Measurements from ENCODE around the gene P2RY6.
A peak's percentile ranks its signal among the peaks of the same experiment; 100 is the strongest.

Gene P2RY6

DNA sequence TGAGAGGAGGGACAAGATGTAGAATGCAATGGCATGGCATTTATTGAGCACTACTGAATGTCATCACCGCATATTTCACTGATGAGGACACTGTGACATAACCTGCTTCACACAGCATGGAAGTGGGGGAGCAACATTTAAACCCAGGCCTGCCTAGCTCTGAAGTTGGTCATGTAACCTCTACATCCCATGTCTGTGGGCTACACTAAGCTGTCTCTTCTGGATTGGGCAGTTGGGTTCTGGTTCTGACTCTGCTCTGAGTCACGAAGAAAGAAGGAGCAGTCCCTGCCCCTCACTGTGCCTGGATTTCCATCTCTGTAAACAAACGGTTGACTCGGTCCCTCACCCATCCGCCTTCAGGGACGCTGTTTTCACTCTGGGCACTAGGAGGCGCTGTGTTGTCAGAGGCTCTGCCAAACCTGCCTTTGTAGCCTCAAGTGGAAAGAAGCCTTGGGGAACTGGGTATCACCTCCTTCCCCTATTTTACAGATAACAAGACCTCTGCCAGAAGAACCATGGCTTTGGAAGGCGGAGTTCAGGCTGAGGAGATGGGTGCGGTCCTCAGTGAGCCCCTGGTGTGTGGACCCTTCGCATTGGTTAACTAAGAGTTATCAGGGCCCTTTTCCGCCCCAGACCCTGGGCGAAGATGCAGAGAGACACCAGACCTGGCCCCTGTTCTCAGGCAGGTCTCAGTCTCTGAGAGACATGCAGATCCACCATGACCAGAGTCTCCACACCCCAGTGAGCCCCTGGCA is 23.3 kb downstream of the P2RY6 start:
- DNase-seq (ENCODE audit: low read depth in 1 of 2, low spot score in 1 of 2) = peak; percentile 49 to 56

DNA sequence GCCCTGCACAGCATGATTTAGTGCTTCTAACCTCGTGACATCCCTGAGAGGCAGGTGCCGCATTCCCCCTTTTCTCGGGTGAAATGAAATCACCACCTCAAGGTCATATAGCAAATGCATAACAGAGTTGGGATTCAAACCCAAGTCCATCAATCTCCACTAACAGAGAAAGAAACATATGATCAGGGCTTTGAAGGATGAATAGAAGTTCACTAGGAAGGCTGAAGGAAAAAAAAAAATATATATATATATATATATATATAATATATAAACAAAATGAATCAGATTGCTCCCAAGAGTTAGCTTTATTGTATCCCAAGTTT is 23.8 kb downstream of the P2RY6 start:
- DNase-seq (ENCODE audit: low read depth in 1 of 2, low spot score in 1 of 2) = no peak

DNA sequence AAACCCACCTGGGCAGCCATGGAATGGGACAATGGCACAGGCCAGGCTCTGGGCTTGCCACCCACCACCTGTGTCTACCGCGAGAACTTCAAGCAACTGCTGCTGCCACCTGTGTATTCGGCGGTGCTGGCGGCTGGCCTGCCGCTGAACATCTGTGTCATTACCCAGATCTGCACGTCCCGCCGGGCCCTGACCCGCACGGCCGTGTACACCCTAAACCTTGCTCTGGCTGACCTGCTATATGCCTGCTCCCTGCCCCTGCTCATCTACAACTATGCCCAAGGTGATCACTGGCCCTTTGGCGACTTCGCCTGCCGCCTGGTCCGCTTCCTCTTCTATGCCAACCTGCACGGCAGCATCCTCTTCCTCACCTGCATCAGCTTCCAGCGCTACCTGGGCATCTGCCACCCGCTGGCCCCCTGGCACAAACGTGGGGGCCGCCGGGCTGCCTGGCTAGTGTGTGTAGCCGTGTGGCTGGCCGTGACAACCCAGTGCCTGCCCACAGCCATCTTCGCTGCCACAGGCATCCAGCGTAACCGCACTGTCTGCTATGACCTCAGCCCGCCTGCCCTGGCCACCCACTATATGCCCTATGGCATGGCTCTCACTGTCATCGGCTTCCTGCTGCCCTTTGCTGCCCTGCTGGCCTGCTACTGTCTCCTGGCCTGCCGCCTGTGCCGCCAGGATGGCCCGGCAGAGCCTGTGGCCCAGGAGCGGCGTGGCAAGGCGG is 24.5 kb downstream of the P2RY6 start:
- no peak for DNase-seq (ENCODE audit: low read depth in 1 of 2, low spot score in 1 of 2)

DNA sequence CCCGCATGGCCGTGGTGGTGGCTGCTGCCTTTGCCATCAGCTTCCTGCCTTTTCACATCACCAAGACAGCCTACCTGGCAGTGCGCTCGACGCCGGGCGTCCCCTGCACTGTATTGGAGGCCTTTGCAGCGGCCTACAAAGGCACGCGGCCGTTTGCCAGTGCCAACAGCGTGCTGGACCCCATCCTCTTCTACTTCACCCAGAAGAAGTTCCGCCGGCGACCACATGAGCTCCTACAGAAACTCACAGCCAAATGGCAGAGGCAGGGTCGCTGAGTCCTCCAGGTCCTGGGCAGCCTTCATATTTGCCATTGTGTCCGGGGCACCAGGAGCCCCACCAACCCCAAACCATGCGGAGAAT is 25.1 kb downstream of the P2RY6 start:
- no peak for DNase-seq (ENCODE audit: low read depth in 1 of 2, low spot score in 1 of 2)

DNA sequence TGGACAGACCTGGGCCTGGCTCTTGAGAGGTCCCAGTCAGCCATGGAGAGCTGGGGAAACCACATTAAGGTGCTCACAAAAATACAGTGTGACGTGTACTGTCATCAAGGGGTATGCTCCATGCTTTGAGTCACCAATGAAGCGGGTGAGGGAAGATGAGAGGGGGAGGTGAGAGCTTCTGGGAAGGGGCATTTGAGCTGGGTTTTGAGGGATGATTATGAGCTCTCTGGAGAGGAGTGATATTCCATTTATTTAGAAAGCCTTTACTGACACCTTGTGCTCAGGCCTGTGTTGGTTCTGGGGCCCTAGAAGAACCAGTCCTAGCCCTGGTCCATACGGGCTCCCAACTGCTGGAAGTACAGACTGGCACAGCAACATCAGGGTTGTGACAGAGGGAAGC is 25.6 kb downstream of the P2RY6 start:
- DNase-seq (ENCODE audit: low read depth in 1 of 2, low spot score in 1 of 2) = no peak

DNA sequence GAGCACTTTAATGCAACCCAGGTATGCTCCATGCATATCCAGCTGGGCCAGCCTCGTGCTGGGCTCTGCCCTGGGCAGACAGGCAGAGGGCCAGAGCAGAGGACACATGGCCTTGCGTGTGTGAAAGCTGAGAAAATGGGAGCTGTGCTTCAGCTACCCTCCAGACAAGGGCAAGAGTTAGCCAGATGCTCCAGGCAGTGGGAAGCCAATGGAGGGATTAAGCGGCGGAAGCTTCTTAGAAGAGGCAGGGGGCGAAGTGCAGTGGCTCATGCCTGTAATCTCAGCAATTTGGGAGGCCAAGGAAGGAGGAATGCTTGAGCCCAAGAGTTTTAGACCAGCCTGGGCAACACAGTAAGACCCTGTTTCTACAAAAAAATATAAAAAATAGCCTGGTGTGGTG is 26.1 kb downstream of the P2RY6 start:
- no peak for DNase-seq (ENCODE audit: low read depth in 1 of 2, low spot score in 1 of 2)

DNA sequence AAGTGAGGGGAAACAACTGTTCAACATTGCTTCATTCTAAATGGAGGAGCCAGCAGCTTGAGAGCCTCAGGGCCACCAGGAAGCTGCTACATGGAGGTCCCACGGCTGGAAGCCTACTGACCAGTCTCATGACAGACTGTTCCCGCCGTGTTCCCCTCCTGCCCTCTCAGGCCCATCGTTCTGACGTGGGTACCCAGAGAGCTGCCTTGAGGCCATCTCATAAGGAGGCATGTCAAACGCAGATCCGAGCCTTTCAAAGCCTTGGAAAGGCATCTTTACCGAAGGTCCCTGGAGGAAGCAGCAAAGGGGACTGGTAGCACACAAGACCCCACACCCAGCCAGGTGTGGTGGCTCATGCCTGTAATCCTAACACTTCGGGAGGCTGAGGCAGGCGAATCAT is 27.6 kb downstream of the P2RY6 start:
- no peak for DNase-seq (ENCODE audit: low read depth in 1 of 2, low spot score in 1 of 2)

DNA sequence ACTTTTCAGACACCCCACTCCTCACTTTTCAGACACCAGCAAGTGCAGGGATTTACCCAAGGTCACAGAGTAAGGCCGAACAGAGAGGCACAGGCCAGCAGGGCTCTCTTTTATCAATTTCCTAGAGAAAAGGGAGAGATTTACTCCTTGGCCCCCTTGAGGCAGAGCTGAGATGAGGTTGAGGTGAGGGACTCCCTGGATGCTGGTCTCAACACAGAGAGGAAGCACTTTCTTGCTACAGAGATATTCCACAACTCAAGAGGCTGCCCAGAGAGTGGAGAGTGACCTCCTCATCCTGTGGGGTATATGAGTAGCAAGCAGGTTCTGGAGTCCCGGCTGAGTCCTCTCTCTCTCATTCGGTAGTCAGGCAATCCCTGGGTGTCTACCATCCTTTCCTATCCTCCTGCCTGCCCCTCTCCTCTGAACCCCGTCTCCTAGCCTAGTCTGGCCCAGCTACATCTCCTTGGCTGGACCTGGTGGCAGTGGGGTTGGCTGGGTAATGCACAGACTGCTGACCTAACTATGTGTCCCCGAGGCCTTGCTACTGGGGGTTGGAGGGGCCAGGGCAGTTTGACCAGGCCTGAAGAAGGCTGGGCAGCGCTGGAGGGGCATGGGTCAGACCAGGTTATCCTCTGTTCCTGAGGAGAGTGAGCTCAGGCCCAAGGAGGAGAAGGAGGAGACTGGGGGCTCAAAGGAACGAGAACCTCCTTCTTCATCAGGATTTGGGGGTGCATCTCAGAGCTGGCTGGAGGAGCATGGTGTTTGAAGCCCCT is 34.1 kb downstream of the P2RY6 start:
- no peak for DNase-seq (ENCODE audit: low read depth in 1 of 2, low spot score in 1 of 2)

DNA sequence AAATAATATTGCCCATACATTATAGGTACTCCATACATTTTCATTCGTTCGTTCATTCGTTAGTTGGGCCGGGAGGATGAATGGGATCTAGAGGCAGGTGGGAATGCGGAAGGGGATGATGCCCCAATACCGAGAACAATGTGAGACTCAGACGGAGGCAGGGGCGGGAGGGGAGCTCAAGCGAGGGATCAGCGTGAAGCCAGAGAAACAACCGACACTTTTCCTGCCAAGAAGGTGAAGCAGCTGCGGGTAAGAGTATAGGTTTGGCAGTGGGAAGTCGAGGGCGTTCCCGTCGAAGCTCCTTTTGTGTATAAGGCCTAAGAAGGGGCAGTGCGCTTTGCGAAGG is 34.8 kb downstream of the P2RY6 start:
- no peak for DNase-seq (ENCODE audit: low read depth in 1 of 2, low spot score in 1 of 2)

DNA sequence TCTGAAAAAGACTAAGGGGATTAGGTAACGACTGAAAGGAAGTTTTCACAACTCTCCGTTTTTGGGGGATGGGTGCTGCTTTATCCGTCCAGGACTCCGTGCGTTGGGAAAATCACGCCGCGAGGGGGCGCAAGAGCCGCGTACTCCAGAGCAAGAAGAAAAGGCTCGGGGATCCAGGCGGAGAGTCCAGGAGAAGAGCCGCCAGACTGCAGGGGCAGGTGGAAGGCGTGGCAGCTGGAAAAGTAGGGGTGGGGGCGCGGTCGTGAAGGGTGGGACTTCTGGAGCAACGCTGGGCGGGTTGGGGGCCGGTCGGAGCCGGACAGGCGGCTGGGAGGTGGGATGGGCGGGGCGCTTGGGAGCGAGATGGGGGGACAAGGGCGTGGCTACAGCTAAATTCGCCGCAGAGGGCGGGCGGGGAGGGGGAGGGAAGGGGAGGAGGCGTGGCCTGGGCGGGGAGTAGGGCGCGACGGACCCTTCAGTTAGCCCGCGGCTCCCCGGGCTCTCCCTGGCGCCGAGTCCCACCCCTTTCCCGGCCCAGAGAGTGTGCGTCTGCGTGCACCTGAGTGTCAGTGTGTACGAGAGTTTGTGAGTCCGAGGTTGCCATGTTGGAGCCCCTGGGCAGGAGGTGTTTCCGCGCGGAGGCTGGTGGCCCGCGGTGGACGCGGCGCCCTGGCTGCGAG is 35.3 kb downstream of the P2RY6 start:
- DNase-seq (ENCODE audit: low read depth in 1 of 2, low spot score in 1 of 2) = peak; percentile 76 to 89

DNA sequence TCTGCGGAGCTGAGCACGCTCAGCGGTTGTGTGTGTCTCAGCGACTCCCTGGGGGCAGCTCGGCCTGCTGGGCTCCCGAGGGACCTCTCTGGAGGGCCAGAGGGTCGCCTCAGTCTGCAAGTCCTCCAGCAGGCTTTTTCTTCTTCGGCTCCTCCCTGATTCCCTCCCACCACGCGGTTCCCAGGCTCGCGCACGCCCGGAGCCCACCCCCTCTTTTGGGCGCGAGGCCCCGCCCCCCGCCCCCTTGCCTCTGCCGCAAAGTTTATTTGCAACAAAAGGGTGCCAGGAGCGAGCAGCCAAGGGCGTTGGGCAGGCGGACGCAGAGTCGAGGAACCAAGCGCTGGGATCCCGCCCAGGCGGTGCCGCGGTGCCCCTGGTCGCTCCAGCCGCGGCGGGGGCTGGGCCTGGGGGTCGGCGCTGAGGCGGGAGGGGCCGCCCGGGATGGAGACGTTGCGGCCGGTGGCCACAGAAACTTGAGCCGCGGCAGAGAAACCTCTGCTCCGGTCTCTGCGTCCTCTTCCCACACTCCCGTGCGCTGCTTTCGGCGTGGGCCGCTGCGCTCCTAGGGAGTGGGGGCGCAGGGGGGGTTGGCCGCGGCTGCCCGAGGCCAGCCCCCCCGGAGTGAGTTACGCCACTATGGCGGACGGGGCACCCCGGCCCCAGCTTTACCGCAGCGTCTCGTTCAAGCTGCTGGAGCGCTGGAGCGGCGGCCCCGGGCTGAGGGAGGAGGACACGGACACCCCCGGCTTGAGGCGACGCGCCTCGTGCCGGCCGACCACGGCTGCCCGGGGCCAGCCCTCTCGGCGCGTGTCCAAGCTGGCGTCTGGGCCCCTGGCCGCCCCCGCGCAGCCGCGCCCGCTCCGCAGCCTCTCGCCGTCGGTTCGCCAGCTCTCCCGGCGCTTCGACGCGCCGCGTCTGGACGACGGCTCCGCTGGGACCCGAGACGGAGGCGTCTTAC is 36.1 kb downstream of the P2RY6 start, which contains the start of gene ARHGEF17:
ARHGEF17 (plus strand) TSS at position 274 of the 958 bp plus-strand sequence; CDS start at position 637, 363 bp downstream.
- DNase-seq (ENCODE audit: low read depth in 1 of 2, low spot score in 1 of 2) = no peak

DNA sequence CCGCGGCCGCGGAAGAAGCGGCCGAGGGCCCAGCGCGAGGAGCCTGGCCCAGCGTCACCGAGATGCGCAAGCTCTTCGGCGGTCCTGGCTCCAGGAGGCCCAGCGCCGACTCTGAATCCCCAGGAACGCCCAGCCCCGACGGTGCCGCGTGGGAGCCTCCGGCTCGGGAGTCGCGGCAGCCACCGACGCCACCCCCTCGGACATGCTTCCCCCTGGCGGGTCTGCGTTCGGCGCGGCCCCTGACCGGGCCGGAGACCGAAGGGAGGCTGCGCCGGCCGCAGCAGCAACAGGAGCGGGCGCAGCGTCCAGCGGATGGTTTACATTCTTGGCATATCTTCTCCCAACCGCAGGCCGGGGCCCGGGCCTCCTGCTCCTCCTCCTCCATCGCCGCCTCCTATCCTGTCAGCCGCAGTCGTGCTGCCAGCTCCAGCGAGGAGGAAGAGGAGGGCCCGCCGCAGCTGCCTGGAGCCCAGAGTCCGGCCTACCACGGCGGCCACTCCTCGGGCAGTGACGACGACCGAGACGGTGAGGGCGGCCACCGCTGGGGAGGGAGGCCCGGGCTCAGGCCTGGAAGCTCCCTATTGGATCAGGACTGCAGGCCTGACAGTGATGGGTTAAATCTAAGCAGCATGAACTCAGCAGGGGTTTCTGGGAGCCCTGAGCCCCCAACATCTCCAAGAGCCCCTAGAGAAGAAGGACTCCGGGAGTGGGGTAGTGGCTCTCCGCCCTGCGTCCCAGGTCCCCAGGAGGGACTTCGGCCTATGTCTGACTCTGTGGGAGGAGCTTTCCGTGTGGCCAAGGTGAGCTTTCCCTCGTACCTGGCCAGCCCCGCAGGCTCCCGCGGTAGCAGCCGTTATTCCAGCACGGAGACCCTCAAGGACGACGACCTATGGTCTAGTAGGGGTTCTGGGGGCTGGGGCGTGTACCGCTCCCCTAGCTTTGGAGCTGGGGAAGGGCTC is 37.1 kb downstream of the P2RY6 start:
- no peak for DNase-seq (ENCODE audit: low read depth in 1 of 2, low spot score in 1 of 2)

DNA sequence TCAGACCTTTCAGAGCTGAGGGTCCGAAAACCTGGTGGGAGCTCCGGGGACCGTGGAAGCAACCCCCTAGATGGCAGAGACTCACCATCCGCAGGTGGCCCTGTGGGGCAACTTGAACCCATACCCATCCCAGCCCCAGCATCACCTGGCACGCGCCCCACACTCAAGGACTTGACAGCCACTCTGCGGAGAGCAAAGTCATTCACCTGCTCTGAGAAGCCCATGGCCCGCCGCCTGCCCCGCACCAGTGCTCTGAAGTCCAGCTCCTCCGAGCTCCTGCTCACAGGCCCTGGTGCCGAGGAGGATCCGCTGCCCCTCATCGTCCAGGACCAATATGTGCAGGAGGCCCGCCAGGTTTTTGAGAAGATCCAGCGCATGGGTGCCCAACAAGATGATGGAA is 37.9 kb downstream of the P2RY6 start:
- DNase-seq (ENCODE audit: low read depth in 1 of 2, low spot score in 1 of 2) = no peak

DNA sequence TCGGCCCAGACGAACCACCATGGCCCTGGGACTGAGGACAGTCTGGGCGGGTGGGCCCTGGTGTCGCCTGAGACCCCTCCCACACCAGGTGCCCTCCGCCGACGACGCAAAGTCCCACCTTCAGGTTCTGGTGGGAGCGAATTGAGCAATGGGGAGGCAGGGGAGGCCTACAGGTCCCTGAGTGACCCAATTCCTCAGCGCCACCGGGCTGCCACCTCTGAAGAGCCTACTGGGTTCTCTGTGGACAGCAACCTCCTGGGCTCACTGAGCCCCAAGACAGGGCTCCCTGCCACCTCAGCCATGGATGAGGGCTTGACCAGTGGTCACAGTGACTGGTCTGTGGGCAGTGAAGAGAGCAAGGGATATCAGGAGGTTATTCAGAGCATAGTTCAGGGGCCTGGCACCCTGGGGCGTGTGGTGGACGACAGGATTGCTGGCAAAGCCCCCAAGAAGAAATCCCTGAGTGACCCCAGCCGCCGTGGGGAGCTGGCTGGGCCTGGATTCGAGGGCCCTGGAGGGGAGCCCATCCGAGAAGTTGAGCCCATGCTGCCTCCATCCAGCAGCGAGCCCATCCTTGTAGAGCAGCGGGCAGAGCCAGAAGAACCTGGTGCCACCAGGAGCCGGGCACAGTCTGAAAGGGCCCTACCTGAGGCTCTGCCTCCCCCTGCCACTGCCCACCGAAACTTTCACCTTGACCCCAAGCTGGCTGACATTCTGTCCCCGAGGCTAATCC is 38.7 kb downstream of the P2RY6 start:
- no peak for DNase-seq (ENCODE audit: low read depth in 1 of 2, low spot score in 1 of 2)

DNA sequence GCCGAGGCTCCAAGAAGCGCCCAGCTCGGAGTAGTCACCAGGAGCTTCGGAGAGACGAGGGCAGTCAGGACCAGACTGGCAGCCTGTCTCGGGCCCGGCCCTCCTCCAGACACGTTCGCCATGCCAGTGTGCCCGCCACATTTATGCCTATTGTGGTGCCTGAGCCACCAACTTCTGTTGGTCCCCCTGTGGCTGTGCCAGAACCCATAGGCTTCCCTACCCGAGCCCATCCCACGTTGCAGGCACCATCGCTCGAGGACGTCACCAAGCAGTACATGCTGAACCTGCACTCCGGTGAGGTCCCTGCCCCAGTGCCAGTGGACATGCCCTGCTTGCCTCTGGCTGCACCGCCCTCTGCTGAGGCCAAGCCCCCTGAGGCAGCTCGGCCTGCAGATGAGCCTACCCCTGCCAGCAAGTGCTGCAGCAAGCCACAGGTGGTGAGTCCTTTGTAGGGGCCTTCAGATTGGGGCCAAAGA is 39.3 kb downstream of the P2RY6 start:
- DNase-seq (ENCODE audit: low read depth in 1 of 2, low spot score in 1 of 2) = no peak

DNA sequence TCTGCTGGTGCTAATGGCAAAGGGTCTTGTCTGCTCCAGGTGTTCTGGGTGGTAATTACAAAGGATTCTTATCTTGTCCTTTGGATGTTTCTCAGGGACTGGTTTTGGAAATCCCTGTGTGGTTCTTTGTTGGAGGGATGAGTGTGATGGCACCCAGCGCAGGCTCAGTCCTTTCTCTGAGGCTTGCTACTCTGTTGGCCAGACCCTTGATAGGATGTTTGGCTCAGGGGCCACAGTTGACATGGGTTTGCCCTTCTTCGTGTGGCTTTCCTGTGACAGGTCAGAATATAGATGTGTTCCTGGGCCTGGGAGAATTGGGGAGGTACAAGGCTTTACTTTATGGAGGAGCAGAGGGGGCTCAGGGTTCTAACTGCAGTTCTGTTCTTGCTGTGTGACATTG is 39.9 kb downstream of the P2RY6 start:
- no peak for DNase-seq (ENCODE audit: low read depth in 1 of 2, low spot score in 1 of 2)

DNA sequence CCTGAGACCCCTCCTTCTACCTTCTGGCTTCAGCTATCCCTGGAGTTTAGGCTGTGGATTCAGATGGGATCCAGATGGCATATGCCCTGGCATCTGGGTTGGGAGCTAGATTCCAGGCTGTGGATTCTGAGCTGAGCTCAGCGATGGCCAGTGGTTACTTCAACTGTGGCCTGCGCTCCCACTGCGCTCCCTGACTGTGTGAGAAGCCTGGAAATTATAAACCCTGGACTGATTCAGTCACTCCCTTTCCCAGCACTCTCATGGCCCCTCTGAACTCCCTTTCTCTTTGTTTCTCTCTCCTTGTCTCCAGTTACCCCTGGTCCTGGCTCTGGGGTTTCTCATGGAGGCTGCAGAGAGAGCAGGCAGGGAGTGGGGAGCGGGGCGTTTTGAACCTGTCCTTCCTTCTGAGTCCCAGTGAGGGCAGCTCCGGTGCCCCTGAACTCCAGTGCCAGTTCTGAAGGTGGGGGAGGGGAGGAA is 40.8 kb downstream of the P2RY6 start:
- DNase-seq (ENCODE audit: low read depth in 1 of 2, low spot score in 1 of 2) = no peak

DNA sequence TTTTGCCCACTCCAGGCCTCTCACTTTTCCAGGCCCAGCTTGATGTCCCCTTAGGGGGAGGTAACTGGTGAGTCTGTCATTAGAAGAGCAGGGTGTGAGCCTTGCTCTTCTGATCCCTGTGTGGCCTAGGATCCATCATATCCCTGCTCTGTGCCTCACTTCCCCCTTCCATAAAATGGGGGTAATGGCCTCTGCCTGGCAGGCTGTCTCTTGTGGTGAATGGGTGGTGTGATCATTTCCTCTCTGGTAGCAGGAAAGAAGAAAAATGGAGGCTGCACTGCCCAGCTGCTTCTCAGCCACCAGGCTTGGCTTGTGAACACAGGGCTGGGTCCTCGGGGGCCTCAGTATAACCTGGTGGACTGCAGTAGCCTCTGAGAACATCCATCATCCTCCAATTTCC is 41.5 kb downstream of the P2RY6 start:
- no peak for DNase-seq (ENCODE audit: low read depth in 1 of 2, low spot score in 1 of 2)
